GM10248 (cell line): ENCODE measurements around the gene GALNTL6.

Experiments
- CTCF ChIA-PET: fragments of 300-600 bp; sonication (Branson Sonifier 250); formaldehyde crosslinking; extraction: SDS; loops from one replicate; lab custom pipeline; 2021; ENCODE audit warnings: antibody characterized with exemption; lab: Yijun Ruan, JAX
- POLR2A ChIA-PET: fragments of 350-650 bp; sonication (Branson Sonifier 250); formaldehyde crosslinking; extraction: SDS; loops from one replicate; lab custom pipeline; 2020; ENCODE audit warnings: antibody characterized with exemption; lab: Yijun Ruan, JAX
- DNase-seq: peaks from one replicate; pipeline ENCODE4 v3.0.0; 2012; ENCODE audit errors: extremely low spot score
- CTCF ChIP-seq: IDR thresholded peaks from 2 replicates; pipeline ENCODE4 v1.5.1; 2012; ENCODE audit warnings: mild to moderate bottlenecking, low read depth; ENCODE audit errors: extremely low read depth, missing control alignments, control extremely low read depth

The GALNTL6 gene

GRCh38 chr4:172515266-172515879 is 702.2 kb downstream of the GALNTL6 start:
- CTCF ChIA-PET = interaction anchor here (0.8 to 3.1 kb wide), 4 partner anchors 9 to 22 kb away, joined by 3 to 7 read pairs (median 4); no protein-coding TSS in a partner anchor
- POLR2A ChIA-PET = no interaction called here
- TF ChIP-seq CTCF = no peak
- no peak for DNase-seq

GRCh38 chr4:172517391-172517790 is 704.2 kb downstream of the GALNTL6 start:
- no peak for DNase-seq
- POLR2A ChIA-PET = no interaction called here
- CTCF ChIA-PET = no interaction called here
- TF ChIP-seq CTCF = no peak

- DNase-seq = no peak
- CTCF ChIA-PET = no interaction called here
- POLR2A ChIA-PET = no interaction called here
Measured at GRCh38 chr4:172521248-172521647, 708.0 kb downstream of the GALNTL6 start.

GRCh38 chr4:172521680-172522079 is 708.5 kb downstream of the GALNTL6 start:
- POLR2A ChIA-PET = no interaction called here
- no peak for DNase-seq
- CTCF ChIA-PET = no interaction called here
- no peak for TF ChIP-seq CTCF

More at GRCh38 chr4:172521248-172521647, 708.0 kb downstream of the GALNTL6 start:
- TF ChIP-seq CTCF = no peak

GRCh38 chr4:172543249-172543648 is 730.0 kb downstream of the GALNTL6 start:
- no peak for DNase-seq
- TF ChIP-seq CTCF = no peak
- ChIA-PET CTCF (no interaction called here), POLR2A (no interaction called here)

GRCh38 chr4:172546782-172547181 is 733.6 kb downstream of the GALNTL6 start:
- ChIA-PET CTCF (no interaction called here), POLR2A (no interaction called here)
- no peak for DNase-seq
- no peak for TF ChIP-seq CTCF
